Measurements from ENCODE around the gene OR5A1.
"Not testable (repeated sequence)": the region's sequence is repeated elsewhere in the genome, so short reads cannot be mapped to it uniquely, and the experiment has no call there.

GRCh38 chr11:59445624-59446023 is 9.4 kb downstream of the OR5A1 start:
- TF ChIP-seq CTCF (conservative IDR thresholded peaks at IDR 0.05 in 1 of 2, IDR thresholded peaks at IDR 0.05 in 1 of 2; ENCODE audit: extremely low read depth in 1 of 2, insufficient read depth in 1 of 2, low read depth in 1 of 2, low read length in 2 of 2); EZH2 (IDR thresholded peaks at IDR 0.05; ENCODE audit: borderline replicate concordance, low read length): not testable (repeated sequence)

All from mammary epithelial cell (primary cell).